Measurements from ENCODE around the gene MLYCD.

DNA sequence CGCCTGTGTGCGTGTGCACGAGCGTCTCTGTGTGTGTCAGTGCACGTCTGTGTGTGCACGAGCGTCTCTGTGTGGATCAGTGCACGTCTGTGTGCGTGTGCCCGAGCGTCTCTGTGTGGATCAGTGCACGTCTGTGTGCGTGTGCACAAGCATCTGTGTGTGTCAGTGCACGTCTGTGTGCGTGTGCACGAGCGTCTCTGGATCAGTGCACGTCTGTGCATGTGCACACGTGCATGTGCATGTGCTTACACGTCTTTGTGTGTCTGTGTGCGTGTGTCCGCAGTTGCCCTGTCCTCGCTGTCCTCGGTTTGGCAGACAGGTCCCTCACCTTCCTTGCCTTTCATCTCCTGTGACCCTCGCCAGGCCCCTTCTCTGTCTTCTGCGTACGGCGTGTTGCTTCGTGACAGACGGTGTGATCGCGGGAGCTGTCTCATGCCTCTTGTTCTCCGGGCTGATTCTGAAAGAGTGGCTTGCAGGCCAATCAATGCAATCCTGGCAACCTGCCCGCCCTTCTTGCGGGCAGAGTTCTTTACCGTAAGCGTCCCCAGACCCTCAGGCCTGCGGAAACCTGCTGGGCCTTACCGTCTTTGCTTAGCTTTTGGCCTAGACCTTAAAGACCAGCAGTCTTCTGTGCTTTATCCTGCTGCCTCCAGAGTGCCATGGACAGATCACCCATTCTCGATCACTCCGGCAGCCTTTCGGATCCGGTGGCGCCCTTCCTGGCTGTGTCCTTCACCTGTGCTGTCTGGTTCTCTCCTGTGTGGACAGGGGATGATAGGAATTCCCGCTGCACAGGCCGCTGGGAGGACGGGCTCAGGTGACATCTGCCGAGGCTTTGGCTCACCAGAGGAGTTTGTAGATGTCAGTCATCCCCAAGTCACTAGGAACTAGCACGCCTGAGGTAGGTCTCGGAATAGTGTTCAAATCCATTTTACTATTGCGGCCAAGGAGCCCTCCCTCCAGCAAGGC lies 18.5 kb downstream of the MLYCD start:
- no peak for TF ChIP-seq POLR2A (IDR thresholded peaks at IDR 0.05)
- TF ChIP-seq, protein P1, sequence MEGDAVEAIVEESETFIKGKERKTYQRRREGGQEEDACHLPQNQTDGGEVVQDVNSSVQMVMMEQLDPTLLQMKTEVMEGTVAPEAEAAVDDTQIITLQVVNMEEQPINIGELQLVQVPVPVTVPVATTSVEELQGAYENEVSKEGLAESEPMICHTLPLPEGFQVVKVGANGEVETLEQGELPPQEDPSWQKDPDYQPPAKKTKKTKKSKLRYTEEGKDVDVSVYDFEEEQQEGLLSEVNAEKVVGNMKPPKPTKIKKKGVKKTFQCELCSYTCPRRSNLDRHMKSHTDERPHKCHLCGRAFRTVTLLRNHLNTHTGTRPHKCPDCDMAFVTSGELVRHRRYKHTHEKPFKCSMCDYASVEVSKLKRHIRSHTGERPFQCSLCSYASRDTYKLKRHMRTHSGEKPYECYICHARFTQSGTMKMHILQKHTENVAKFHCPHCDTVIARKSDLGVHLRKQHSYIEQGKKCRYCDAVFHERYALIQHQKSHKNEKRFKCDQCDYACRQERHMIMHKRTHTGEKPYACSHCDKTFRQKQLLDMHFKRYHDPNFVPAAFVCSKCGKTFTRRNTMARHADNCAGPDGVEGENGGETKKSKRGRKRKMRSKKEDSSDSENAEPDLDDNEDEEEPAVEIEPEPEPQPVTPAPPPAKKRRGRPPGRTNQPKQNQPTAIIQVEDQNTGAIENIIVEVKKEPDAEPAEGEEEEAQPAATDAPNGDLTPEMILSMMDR (IDR thresholded peaks at IDR 0.05), result no peak
- TF ChIP-seq POLR2AphosphoS5 (IDR thresholded peaks at IDR 0.05), result no peak
